ENCODE data around the gene CPNE7.
"Not testable (repeated sequence)": the region's sequence is repeated elsewhere in the genome, so short reads cannot be mapped to it uniquely, and the experiment has no call there.

CPNE7 gene

DNA sequence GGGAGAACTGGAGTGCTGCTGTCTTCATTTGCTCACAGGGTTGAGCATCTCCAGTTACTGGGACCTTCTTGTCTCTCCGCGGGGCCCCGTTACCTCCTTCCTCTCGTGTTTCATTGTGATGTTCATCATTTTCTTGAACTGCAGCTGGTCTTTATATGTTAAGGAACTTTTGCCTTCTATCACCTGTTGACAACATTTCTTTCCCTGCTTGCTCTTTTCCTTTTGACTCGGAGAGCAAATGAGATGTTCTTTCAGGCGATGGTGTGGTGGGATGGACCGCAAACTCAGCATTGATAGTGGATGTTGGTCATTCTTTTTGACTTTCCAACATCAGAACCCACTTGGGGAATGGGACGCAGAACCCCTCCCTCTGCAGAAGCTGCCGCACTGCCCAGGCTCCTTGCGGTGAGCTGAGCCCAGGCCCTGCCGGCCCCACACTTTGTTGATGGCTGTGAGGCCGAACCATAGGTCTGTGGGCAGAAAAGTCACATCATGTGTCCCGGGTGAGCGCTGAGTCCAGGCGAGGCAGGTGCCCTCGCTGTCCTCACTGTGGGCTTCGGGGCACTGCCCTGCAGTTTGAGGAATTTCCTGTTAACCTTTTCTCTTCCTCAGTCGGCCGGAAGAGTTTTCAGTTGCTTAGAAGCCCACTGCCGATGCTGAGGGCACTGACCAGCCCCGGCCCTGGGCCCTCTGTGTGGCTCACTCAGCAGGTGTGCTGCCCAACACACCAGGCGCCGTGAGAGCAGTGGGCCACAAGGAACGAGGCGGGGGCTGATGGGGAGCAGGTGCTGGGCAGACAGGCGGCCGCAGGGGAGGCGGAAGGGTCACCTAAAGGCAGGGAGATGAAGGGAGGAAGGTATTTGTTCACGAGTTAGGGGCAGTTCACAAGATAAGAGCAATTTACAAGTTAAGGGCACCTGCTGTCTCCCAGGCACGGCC lies 7.6 kb upstream of the CPNE7 start:
- DNase-seq, result no peak

GRCh38 chr16:89569506-89570341 lies 5.8 kb upstream of the CPNE7 start:
- no peak for DNase-seq

DNA sequence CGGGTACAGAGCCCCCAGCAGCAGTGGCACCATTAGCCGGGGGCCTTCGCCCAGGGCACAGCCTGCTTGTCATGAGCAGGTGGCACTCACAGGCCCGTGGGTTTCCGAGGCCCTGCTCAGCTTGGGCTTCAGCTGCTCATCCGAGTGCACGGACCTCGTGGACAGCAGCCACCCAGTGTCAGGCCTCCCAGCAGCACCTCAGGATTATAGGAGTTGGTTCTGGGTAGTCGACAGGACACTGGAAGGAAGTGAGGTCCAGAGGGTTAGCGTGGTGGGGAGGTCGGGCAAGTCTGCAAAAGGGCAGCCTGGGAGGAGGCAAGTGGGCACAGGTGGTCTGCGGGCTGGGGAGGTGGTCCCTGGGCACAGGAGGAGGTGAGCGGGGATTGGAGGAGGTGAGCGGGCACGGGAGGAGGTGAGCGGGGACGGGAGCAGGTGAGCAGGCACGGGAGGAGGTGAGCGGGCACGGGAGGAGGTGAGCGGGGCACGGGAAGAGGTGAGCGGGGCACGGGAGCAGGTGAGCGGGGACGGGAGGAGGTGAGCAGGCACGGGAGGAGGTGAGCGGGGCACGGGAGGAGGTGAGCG lies 5.1 kb upstream of the CPNE7 start:
- no peak for DNase-seq

- DNase-seq, result not testable (repeated sequence)
These were observed 4.5 kb upstream of the CPNE7 start for GRCh38 chr16:89570983-89571598.

DNA sequence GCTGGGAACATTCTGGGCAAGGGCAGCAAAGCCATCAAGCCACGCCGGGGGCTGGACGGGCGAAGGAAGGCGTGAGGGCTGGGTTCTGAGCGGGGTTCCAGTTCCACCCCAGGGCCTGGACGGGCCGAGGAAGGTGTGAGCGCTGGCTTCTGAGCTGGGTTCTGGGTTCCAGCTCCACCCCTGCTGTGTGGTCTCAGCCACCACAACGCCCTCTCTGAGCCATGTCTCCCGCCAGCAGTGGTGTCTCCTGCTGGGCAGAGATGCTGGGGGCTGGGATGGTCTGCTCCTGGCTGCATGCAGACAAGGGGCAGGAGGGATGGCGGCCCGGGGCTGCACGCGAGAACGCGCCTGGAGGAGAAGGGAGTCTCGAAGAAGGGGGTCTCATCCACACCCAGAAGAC lies 3.9 kb upstream of the CPNE7 start:
- no peak for DNase-seq

- no peak for DNase-seq
These were observed 3.5 kb upstream of the CPNE7 start for GRCh38 chr16:89572073-89572484.

DNA sequence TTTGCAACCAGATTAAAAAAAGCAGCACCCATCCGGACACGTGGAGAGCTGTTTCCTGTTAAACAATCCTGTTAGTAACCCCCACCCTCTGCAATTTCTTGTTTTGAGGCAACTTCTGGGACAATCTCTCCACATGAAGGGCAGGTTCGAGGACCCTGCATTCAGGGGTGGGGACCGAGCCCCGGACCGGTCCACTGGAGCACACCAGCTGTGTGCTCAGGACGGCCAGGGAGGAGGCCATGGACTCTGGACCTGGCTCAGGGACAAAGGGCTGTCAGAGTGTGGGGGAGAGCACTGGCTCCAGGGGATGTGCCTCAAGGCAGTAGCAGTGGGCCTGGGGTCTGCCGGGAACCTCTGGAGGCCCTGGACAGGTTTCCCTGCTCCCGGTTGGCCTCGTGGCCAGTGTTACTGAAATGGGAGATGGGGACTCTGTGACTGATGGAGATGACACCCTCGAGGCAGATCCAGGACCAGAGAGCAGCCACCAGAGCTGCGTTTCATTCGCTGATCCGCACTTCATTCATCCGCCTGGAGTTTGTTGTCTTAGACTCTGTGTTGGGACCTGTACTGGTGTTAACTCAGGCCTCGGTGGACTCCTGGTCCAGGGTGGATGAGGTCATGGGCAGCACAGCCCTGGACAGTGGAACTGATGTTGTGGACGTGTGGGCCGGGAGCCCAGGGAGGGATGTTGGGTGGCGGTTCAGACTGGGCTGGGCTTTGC lies 2.9 kb upstream of the CPNE7 start:
- DNase-seq, result no peak

DNA sequence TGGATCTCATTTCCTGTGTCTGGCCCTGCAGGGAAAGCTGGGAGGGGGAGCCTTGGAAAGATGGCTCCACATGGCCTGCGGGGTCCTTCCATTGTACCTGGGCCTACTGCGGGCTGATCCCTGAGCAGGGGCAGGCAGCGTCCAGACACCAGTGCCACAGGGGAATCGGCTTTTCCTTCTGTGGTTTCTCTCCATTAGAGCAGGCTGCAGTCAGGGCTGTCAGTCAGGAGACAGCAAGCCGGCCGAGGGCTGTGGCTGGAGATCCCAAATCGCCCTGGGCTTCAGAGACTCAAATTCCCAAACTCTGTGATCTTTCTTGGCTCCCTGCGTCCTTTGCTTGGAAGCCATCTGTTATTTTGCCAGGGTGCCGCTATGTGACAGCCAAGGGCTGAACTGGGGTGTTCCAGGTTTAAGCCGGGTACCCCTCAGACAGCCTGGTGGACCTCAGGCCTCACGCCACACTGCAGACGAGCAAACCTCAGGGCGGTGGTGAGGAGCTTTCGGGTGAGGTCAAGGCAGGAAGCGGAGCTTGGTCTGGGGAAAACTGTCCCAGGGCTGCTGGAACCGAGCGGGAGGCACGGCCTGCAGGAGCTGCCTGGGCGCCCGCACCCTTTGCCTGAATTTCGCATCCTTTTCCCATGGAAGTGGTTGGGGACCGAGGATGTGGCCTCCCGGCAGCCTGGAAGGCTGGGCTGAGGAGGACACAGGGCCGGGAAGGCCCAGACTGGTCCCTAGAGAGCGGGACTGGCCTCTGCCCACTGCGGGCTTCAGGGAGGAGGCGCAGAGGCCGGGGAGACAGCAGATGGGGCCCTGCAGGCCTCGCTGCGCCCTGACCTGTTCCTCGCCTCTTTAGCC lies 1.5 kb upstream of the CPNE7 start:
- no peak for DNase-seq

DNA sequence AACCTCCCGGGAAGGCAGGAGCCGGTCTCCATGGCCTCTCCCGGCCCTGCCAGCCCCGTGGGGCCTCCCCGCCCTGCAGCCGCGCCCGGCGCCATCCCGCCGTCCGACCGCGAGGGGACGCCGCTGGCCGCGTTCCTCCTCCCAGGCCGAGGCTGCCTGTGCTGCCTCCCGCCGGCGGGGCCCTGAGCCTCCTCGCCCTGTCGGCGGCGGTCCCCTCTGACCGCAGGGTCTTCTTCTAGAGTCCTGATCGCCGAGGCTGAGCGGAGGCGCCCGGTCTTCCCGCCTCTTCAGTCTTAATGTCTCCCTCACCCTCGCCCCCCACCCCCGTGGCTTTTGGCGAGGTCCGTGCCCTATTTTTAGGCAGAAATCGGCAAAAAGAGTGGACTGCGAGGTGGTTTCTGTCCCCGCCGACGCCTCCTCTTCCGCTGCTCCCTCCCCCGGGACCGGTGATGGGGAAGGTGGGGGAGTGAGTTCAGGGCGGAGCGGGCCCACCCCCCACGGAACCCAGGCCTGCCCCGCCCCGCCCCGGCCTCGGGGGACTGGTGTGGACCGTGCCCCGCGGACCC lies 794 bp upstream of the CPNE7 start:
- DNase-seq, result peak; percentile 64

DNA sequence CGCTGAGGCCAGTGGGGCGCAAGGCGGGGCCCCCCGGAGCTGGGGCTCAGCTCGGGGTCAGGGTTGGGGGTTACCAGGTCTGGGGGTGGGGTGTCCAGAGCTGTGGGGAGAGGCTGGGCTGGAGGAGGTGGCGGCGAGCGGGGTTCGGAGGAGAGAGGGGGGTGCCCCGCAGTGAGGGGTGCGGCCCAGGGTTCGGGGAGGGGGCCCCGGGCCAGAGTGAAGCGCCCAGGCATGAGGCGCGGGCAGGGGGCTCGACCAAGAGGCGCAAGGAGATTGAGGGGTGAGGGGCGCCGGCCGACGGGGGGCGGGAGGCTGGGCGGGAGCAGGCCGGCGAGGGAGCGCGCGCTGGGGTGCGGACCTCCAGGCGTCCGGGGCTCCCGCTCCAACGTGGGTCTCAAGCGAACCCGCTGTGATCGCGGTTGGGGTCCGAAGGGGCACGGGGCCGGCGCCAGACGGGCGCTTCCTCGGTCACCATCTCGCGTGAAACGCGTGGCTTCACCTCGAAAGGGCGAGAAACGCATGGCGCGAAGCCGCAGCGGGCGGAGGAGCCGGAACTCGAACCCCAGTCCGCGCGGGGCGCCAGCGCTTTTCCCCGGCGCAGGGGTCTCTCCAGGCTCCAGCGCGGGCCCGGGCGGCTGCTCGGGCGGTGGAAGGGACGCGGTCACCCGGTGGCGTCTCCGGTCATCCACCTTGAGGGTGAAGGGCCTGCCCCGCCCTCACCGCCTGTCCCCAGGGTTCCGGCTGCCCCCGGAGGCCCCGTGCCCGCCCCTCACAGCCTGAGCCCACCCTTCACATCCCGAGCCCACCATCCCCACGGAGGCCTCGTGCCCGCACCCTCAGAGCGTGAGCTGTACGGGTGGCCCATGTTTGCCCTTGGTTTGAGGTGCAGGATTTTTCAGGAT lies 846 bp downstream of the CPNE7 start:
- DNase-seq, result no peak

DNA sequence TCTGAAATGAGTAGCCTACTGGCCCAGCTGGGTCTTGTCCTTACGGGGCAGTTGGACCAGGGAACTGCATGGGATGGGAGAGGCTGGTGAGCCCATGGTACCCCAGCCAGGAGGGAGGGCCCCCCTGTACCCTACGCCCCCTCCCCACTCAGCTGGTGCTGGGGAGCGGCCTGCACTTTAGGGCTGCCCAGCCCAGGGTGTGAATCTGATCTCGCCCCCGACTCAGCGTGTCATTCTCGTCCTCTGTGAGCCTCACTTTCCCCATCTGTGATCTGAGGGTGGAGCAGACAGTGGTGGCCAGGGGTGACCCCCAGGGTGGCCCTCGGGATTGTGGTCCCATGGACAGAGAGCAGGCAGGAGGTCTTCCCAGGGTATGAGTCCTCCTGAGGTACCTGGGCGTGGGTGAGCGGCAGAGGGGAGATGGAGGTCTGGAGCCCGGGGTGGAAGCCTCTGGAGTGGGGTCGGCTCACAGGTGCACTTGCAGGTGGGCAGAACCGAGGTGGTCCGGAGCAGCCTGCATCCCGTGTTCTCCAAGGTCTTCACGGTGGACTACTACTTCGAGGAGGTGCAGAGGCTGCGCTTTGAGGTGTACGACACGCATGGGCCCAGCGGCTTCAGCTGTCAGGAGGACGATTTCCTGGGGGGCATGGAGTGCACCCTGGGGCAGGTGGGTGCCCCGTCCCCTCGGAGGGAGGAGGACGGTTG lies 1.6 kb downstream of the CPNE7 start:
- DNase-seq, result no peak

- no peak for DNase-seq
These were observed 3.8 kb downstream of the CPNE7 start for GRCh38 chr16:89579351-89579750.

- DNase-seq, result peak; percentile 97
These were observed 5.6 kb downstream of the CPNE7 start for GRCh38 chr16:89581045-89581695.

GRCh38 chr16:89581861-89582563 lies 6.5 kb downstream of the CPNE7 start:
- peak; percentile 32 for DNase-seq

GRCh38 chr16:89582614-89583196 lies 7.1 kb downstream of the CPNE7 start:
- DNase-seq, result no peak

DNA sequence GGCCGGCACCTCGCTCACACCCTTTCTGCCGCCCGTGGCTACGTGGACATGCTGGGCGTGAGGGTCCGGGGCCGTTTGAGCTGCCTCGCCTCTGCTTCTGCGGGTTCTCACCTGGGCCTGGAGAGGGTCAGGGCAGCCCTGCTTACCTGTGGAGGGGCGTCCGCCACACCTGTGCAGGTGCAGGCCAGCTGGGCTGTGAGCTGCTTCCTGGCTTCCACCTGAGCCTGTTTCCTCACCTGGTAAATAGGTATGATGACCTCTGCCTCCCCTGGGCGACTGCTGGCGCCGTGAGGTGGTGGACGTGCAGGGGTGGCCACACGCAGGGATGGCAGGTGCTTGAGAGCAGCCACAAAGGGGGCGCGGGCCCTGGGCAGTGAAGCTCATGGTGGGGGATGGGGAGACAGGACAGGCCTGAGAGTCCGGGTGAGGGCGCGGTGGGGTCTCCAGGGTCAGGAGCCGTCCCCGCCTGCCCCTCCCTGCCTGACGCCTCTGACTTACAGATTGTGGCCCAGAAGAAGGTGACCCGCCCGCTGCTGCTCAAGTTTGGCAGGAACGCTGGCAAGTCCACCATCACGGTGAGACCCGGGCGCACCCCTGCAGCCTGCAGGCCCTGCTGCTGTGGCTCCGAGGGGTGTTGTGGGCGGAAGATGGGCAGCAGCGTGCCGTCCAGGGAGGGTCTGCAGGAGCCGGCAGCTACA lies 7.8 kb downstream of the CPNE7 start:
- DNase-seq, result no peak

Measured in fibroblast of upper back skin (primary cell).